LNCAP (cell line): ENCODE data around the gene CIDEB.

Experiments used
- TF ChIP-seq, protein P1 (sequence below): fragments of 450-650 bp; IDR thresholded peaks from 2 replicates; pipeline ENCODE4 v1.5.1; 2017; ENCODE audit warnings: mild to moderate bottlenecking

Gene CIDEB

DNA sequence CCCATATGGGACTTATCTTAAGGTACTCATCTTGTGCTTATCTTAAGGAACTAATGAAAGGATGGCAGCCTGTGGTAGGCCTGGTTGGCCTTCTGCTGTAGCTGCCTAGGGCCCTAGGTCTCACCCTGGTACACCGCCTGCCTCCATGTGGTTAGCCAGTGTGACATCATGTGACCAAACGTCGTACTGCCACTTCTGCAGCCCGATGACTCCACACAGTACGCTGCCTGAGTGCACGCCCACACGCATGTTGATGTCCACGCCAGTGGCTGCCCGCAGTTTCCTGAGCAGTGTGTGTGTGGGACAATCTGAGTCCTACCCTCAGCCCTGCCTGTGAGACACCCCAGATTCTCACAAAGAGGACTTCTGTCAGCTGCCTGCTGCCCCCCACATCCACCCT lies 22.0 kb upstream of the CIDEB start:
- TF ChIP-seq, protein P1, sequence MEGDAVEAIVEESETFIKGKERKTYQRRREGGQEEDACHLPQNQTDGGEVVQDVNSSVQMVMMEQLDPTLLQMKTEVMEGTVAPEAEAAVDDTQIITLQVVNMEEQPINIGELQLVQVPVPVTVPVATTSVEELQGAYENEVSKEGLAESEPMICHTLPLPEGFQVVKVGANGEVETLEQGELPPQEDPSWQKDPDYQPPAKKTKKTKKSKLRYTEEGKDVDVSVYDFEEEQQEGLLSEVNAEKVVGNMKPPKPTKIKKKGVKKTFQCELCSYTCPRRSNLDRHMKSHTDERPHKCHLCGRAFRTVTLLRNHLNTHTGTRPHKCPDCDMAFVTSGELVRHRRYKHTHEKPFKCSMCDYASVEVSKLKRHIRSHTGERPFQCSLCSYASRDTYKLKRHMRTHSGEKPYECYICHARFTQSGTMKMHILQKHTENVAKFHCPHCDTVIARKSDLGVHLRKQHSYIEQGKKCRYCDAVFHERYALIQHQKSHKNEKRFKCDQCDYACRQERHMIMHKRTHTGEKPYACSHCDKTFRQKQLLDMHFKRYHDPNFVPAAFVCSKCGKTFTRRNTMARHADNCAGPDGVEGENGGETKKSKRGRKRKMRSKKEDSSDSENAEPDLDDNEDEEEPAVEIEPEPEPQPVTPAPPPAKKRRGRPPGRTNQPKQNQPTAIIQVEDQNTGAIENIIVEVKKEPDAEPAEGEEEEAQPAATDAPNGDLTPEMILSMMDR, result no peak

DNA sequence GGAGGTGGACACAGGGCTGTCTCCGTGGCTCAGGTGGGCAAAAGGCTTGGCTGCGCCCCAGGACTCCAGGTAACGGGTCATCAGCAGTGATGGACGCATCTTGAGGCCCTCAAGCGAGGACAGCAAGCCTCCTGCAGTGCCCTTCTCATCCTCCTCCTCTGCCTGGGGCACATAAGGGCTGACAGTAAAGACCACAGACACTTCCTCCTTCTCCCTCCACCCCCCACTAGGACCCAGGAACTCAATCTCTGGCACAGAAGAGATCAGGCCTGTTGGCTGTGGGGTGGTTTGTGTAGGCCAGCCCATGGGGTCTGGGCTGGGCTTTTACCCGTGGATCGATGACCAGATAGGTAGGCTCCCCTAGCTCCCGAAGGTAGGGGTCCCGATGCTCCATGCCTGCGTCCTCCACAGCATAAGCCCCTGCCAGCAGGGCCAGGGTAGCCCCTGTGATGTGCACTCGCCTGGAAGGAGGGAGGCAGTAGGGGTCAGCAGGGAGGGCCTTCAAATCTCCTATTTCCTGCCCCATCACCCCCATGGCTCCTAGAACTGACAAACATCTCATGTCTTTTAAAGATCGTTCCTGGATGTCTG lies 21.4 kb upstream of the CIDEB start:
- TF ChIP-seq, protein P1, result no peak

DNA sequence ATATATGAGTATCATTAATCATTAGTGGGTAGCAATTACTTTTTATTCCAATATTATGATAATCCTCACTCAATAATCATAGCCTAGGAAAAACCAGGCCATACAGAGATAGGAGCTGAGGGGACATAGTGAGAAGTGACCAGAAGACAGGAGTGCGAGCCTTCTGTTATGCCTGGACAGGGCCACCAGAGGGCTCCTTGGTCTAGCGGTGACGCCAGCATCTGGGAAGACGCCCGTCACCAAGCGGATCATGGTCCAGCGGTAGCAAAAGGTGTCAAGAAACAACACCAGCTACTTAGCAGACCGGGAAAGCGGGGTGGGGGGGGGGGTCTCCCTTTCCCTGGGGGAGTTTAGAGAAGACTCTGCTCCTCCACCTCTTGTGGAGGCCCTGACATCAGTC lies 20.1 kb upstream of the CIDEB start:
- TF ChIP-seq, protein P1, result peak; percentile 66

DNA sequence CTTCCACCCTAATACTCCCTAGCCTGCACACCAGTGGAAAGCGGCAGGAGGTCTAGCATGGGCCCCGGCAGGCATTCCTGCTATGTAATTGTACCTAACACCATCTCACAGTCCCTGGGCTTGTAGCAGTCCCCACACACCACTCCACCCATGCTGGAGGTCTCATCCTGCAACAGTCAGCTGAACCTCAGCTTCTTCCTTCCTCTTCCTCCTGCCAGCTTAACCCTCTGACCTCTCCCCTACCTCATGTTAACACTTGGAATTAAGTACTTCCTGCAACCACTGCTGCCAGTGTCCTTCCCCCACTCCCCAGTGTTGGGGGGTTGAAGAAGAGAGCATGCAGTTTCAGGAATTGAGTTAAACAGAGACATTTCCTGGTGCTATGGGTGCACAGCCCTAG lies 19.5 kb upstream of the CIDEB start:
- TF ChIP-seq, protein P1, result no peak

DNA sequence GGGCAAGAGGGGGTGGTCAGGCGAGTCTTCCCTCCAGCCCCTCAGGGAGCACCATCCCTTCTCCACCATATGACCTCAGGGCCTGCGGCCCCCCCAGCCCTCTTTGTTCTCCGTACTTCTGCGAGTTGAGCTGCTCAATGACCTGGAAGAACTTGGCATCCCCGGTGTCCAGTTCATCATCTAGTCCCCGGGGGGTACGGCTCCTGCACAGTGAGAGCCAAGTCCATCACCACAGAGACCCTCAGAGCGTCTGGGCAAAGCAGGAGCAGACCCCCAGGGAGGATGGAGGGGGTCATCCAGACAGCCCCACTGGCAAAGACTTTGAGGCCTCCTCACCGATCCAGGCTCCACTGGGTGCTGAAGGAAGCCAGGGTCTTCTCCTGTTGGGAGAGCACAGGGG lies 18.2 kb upstream of the CIDEB start:
- TF ChIP-seq, protein P1, result no peak

DNA sequence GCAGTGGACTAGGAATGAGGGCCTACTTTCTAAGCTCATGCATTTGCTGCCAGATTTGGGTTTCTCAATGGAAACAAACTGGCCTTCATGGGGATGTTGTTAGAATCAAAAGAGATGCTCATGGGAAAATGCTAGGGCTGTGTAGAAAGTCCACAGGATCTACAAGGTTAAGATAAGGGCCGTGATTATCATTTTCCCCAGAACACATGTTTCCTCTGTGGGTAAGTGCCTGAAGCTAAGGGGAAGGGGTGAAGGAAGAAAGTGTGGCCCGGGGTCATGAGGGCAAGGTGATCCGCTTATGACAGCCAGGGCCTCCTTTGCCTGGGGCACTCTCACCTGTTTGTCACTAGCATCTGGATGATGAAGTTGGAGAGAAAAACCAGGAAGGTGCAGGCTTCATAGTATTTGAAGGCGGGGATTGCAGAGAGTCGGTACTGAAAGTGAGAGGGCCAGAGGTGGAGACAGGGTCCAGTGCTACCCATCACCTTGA lies 17.3 kb upstream of the CIDEB start:
- TF ChIP-seq, protein P1, result no peak

DNA sequence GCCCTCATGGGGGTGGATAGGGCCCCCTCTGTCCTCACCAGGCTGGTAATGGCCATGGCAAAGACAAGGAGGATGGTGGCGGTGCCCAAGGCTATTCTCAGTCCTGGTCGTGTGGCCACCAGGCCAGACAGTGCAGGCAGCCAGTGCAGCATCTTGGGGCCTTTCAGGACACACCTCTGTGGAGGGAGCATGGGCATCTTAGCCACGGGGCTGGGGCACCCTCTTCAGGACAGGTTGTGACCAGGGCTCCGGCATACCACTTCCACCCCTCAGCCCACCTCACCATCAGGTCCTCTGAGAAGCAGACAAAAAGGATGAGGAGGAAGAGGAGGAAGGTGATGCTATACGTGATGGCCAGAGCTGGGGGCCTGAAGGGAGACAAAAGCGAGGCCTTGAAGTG lies 16.2 kb upstream of the CIDEB start:
- TF ChIP-seq, protein P1, result no peak

DNA sequence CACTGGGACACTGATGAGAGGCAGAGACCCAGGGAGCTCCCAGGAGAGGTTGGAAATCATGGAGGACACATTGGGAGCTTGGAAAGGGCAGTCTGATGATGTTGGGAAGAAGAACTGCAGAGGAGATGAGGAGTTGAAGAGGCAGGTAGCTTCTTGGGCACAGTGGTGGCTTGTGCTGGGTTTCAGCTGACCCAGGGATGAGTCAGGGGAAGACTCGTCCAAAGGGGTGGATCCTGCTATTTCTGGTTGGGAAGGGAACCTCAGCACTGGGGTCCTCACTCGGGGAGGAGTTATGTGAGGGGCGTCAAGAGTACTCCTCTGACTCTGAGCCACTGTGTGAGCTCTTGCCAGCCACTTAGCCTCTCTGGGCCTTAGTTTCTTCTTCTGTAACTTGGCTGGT lies 15.6 kb upstream of the CIDEB start:
- TF ChIP-seq, protein P1, result no peak
